ENCODE data around the gene TAF4B. TPM values are rescaled to one million over a fixed set of nuclear protein-coding genes. Genes with fewer than 3 reads are reported as not detected.

The TAF4B gene
- total and polyA plus RNA-seq, 2 of the 8 experiments (the other 6 are each of a cell fraction or from before 2014, with no cell fraction given), result 9.3 to 19.8 TPM

GRCh38 chr18:26206488-26206887 is 19.8 kb upstream of the TAF4B start:
- Histone ChIP-seq H3K18ac (ENCODE audit: extremely low read depth, low read length) (no peak overlapping the region), H3K9me3 (ENCODE audit: insufficient read depth in 2 of 2, low read depth in 1 of 2, low read length in 1 of 2) (no peaks in the 10 kb centered on the region), H3K79me2 (ENCODE audit: control insufficient read depth in 1 of 2, insufficient read depth in 2 of 2, low read length in 2 of 2) (no peaks in the 10 kb centered on the region), H4K20me1 (replicated peaks in 1 of 2; ENCODE audit: control insufficient read depth in 1 of 2, insufficient read depth in 2 of 2, low read length in 2 of 2) (no peaks in the 10 kb centered on the region), H3K36me3 (ENCODE audit: control insufficient read depth in 2 of 4, insufficient read depth in 4 of 4, low read length in 3 of 4) (no peaks in the 10 kb centered on the region), H2BK15ac (ENCODE audit: low read length) (no peak overlapping the region), H3K4ac (replicated peaks; ENCODE audit: insufficient read length, low read depth, low read length) (no peak overlapping the region), H3K4me3 (ENCODE audit: extremely low read depth in 1 of 4, insufficient read depth in 2 of 4, low read depth in 3 of 4, low read length in 4 of 4) (no peak overlapping the region), H2AK5ac (ENCODE audit: low read depth, low read length) (no peak overlapping the region), H3K23ac (ENCODE audit: insufficient read length) (no peak overlapping the region), H3K23me2 (ENCODE audit: low read depth, low read length) (no peaks in the 10 kb centered on the region), H3K79me1 (ENCODE audit: low read depth, low read length) (no peaks in the 10 kb centered on the region), H2BK120ac (replicated peaks; ENCODE audit: low read depth, low read length) (no peak overlapping the region), H3K4me2 (ENCODE audit: insufficient read depth in 1 of 2, low read depth in 2 of 2, low read length in 2 of 2) (no peak overlapping the region), H4K5ac (ENCODE audit: insufficient read length, low read depth, low read length) (no peak overlapping the region), H2BK20ac (ENCODE audit: low read length) (no peak overlapping the region), H2BK12ac (ENCODE audit: low read depth, low read length) (no peak overlapping the region), H4K91ac (replicated peaks; ENCODE audit: insufficient read length, low read length) (no peak overlapping the region), H3K27me3 (replicated peaks in 1 of 4; ENCODE audit: control insufficient read depth in 3 of 4, extremely low read depth in 1 of 4, insufficient read depth in 3 of 4, low read length in 3 of 4) (no peaks in the 10 kb centered on the region), H3K14ac (ENCODE audit: insufficient read length) (no peak overlapping the region), H4K8ac (ENCODE audit: extremely low read depth, insufficient read depth, low read length) (no peak overlapping the region), H2AFZ (ENCODE audit: low read length) (no peak overlapping the region), H3K56ac (replicated peaks; ENCODE audit: insufficient read length, low read depth, low read length) (no peak overlapping the region), H2BK5ac (ENCODE audit: low read depth, low read length) (no peak overlapping the region), H3K4me1 (replicated peaks in 1 of 4; ENCODE audit: control insufficient read depth in 3 of 4, insufficient read depth in 4 of 4, low read length in 3 of 4) (no peaks in the 10 kb centered on the region; a peak in 1 of 7 replicates), H3K27ac (ENCODE audit: low read depth, low read length) (no peak overlapping the region), H3K9ac (replicated peaks in 1 of 4; ENCODE audit: extremely low read depth in 1 of 4, low read depth in 3 of 4, low read length in 3 of 4) (no peak overlapping the region)
- CTCF ChIA-PET (ENCODE audit: partially characterized antibody), result interaction anchor here (0.7 to 0.9 kb wide), 2 partner anchors 19 to 25 kb away, joined by 3 read pairs; no protein-coding TSS in a partner anchor
- WGBS, 2 experiments (ENCODE audit: extremely low coverage in 1 of 2, insufficient coverage in 1 of 2, insufficient read length in 1 of 2, insufficient replicate concordance in 2 of 2, low coverage in 1 of 2, low lambda C conversion rate in 2 of 2, missing lambda C conversion rate in 1 of 2), result 93% methylated on average over 2 of the region's 2 CpGs; no CpG with 5 or more reads in 1 of the 2 experiments
- POLR2A ChIA-PET (ENCODE audit: partially characterized antibody), result interaction anchor here (1.0 kb wide), 1 partner anchor 10 kb away, joined by 4 read pairs; no protein-coding TSS in a partner anchor
- no peak for FAIRE-seq
- DNase-seq (ENCODE audit: low read depth in 1 of 2, low spot score in 2 of 2), result no peak
- no peak for TF ChIP-seq HDAC2 (IDR thresholded peaks at IDR 0.05; ENCODE audit: borderline replicate concordance in 1 of 2, low read depth in 2 of 2, low read length in 2 of 2)
- TF ChIP-seq RAD21 (IDR thresholded peaks at IDR 0.05 in 1 of 2, conservative IDR thresholded peaks at IDR 0.05 in 1 of 2; ENCODE audit: low read depth in 2 of 2, low read length in 2 of 2), result no peak
- TF ChIP-seq YY1 (IDR thresholded peaks at IDR 0.05; ENCODE audit: low read depth, low read length), result no peak
- TF ChIP-seq MAX (IDR thresholded peaks at IDR 0.05), result no peak
- no peak for TF ChIP-seq ATF3 (IDR thresholded peaks at IDR 0.05; ENCODE audit: insufficient read depth, low read depth, low read length)
- TF ChIP-seq E2F6 (IDR thresholded peaks at IDR 0.05), result no peak
- no peak for TF ChIP-seq CTBP2 (IDR thresholded peaks at IDR 0.05; ENCODE audit: borderline replicate concordance, insufficient read depth, insufficient read length, low read length)
- TF ChIP-seq CTCF (IDR thresholded peaks at IDR 0.05; ENCODE audit: control extremely low read depth in 1 of 3, insufficient read depth in 1 of 3, low read depth in 1 of 3, low read length in 3 of 3), result no peak
